Osteoblast (primary cell): Measurements from ENCODE around the gene RPS17. TPM values are rescaled to one million over a fixed set of nuclear protein-coding genes. Genes with fewer than 3 reads are reported as not detected.

Experiments
- DNase-seq: peaks from one replicate; pipeline ENCODE4 v3.0.0; 2011; ENCODE audit warnings: low spot score, mixed read lengths; ENCODE audit not compliant: insufficient read length; ENCODE audit errors: missing footprints
- H2AFZ ChIP-seq: 2 replicates; pipeline ENCODE4 v1.6.0; 2011; ENCODE audit warnings: mild to moderate bottlenecking, low read length
- H3K27ac ChIP-seq: 2 replicates; pipeline ENCODE4 v1.5.1; 2011; ENCODE audit warnings: mild to moderate bottlenecking, low read depth, low read length, moderate library complexity
- H3K27me3 ChIP-seq: 2 replicates; pipeline ENCODE4 v1.6.0; 2012; ENCODE audit warnings: mild to moderate bottlenecking, control low read depth, inconsistent platforms, low read length, moderate library complexity; ENCODE audit not compliant: insufficient read depth
- H3K36me3 ChIP-seq: 2 replicates; pipeline ENCODE4 v1.5.1; 2011; ENCODE audit warnings: mild to moderate bottlenecking, low read length, control low read depth, moderate library complexity; ENCODE audit not compliant: insufficient read depth
- H3K4me1 ChIP-seq: 2 replicates; pipeline ENCODE4 v1.5.1; 2011; ENCODE audit warnings: mild to moderate bottlenecking, low read length, control low read depth, moderate library complexity; ENCODE audit not compliant: insufficient read depth
- H3K4me2 ChIP-seq: 2 replicates; pipeline ENCODE4 v1.6.0; 2011; ENCODE audit warnings: mild to moderate bottlenecking, low read length; ENCODE audit not compliant: insufficient read depth
- H3K4me3 ChIP-seq: fragments of 200-600 bp; sonication (generic); 3 replicates; pipeline ENCODE4 v1.5.1; 2012; ENCODE audit warnings: mild to moderate bottlenecking, low read length, inconsistent platforms; ENCODE audit not compliant: insufficient read depth
- H3K79me2 ChIP-seq: 2 replicates; pipeline ENCODE4 v1.6.0; 2012; ENCODE audit warnings: mild to moderate bottlenecking, low read length, control low read depth, inconsistent platforms; ENCODE audit not compliant: insufficient read depth
- H3K9me3 ChIP-seq: 2 replicates; pipeline ENCODE4 v1.5.1; 2011; ENCODE audit warnings: low read depth, low read length, control low read depth
- H4K20me1 ChIP-seq: 2 replicates; pipeline ENCODE4 v1.6.0; 2012; ENCODE audit warnings: mild to moderate bottlenecking, low read length, control low read depth; ENCODE audit not compliant: insufficient read depth
- total RNA-seq: library from RNA; depleted of rRNA; stranded (reverse); fragments of >200 nt; gene quantifications from 2 replicates; pipeline ENCODE4 v1.2.3, GENCODE V29; 2012
- TF ChIP-seq, protein P1 (sequence below): IDR thresholded peaks from 2 replicates; pipeline ENCODE4 v1.5.1; 2011; ENCODE audit warnings: mild to moderate bottlenecking, low read depth, low read length, moderate library complexity; ENCODE audit errors: extremely low read depth

The RPS17 gene
- total RNA-seq, 1 donor: 1,188 TPM

DNA sequence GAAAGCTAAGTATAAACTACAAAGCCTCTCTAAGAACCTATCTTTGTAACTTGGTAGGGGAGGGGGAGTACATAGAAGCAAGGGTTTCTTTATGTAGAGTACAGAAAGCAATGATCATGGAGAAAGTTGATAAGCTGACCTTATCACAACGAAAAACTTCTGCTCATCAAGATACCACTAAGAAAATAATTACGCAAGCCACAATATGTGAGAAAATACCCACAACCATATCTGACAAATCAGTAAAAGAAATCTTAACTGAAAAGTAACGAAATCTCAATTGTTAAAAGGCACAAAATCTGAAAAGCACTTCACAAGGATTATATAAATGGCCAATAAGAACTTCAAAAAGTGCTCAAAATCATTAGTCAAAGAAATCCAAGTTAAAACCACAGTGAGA, 35.1 kb upstream of the RPS17 start:
- no peak for DNase-seq
- Histone ChIP-seq H2AFZ (no peak overlapping the region), H3K79me2 (peaks cover 6% of the 10 kb centered on the region), H3K4me2 (no peak overlapping the region), H3K4me1 (peaks cover 21% of the 10 kb centered on the region), H3K27me3 (no peaks in the 10 kb centered on the region), H3K9me3 (no peaks in the 10 kb centered on the region), H3K36me3 (no peaks in the 10 kb centered on the region), H3K27ac (no peak overlapping the region), H4K20me1 (no peaks in the 10 kb centered on the region), H3K4me3 (no peak overlapping the region)
- TF ChIP-seq, protein P1, sequence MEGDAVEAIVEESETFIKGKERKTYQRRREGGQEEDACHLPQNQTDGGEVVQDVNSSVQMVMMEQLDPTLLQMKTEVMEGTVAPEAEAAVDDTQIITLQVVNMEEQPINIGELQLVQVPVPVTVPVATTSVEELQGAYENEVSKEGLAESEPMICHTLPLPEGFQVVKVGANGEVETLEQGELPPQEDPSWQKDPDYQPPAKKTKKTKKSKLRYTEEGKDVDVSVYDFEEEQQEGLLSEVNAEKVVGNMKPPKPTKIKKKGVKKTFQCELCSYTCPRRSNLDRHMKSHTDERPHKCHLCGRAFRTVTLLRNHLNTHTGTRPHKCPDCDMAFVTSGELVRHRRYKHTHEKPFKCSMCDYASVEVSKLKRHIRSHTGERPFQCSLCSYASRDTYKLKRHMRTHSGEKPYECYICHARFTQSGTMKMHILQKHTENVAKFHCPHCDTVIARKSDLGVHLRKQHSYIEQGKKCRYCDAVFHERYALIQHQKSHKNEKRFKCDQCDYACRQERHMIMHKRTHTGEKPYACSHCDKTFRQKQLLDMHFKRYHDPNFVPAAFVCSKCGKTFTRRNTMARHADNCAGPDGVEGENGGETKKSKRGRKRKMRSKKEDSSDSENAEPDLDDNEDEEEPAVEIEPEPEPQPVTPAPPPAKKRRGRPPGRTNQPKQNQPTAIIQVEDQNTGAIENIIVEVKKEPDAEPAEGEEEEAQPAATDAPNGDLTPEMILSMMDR: no peak

DNA sequence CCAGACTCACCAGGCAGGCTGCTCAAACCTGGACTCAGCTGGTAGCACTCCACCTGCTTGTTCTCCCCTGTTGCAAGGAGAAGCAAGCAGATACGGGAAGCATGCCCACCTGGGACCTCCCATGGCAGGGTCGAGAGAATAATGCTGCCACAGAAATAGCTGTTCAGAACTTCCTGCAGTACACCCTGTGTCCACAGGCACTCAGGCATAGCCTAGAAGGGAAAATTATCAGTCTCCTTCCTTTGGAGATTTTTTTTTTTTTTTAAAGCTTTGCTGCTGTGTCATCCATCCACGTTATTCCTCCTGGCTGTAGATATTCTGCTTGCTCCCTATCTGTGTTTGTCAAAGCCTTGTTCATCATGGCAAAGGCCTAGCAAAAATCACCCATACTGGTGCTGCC, 32.7 kb upstream of the RPS17 start:
- no peaks in the 10 kb centered on the region for H4K20me1 ChIP-seq

DNA sequence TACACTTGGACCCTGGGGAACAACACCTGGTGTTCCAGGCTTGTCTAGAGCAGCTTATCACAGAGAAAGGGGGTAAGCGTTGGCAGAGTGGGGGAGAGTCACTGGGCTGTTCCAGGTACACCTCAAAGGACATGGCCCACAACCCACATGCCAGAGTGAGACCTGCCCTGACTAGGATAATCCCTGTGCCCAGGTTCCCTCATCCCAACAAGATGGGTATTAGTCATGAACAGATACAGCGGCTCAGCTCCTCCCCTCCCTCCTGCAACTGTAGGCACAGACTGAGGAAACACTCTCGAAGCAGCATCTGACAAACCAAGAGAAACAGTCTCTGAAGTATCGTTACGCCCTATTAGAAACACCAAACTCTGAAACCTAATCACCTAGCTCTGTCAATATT, 32.1 kb upstream of the RPS17 start:
- Histone ChIP-seq H4K20me1 (no peaks in the 10 kb centered on the region), H3K4me1 (peaks cover 28% of the 10 kb centered on the region), H3K27me3 (no peaks in the 10 kb centered on the region), H2AFZ (peak overlapping the region; percentile 98), H3K9me3 (no peaks in the 10 kb centered on the region), H3K27ac (peak overlapping the region; percentile 85), H3K4me3 (peak overlapping the region; percentile 76), H3K79me2 (peaks cover 24% of the 10 kb centered on the region), H3K36me3 (no peaks in the 10 kb centered on the region), H3K4me2 (peak overlapping the region; percentile 93)
- TF ChIP-seq, protein P1: no peak
- peak; percentile 17 for DNase-seq

More for the DNA sequence above, 32.7 kb upstream of the RPS17 start:
- Histone ChIP-seq H3K4me3 (no peak overlapping the region), H3K27me3 (no peaks in the 10 kb centered on the region), H3K4me2 (no peak overlapping the region), H3K9me3 (no peaks in the 10 kb centered on the region), H3K27ac (no peak overlapping the region), H3K79me2 (peaks cover 24% of the 10 kb centered on the region), H2AFZ (no peak overlapping the region), H3K36me3 (no peaks in the 10 kb centered on the region), H3K4me1 (peaks cover 25% of the 10 kb centered on the region)
- TF ChIP-seq, protein P1: no peak
- no peak for DNase-seq

DNA sequence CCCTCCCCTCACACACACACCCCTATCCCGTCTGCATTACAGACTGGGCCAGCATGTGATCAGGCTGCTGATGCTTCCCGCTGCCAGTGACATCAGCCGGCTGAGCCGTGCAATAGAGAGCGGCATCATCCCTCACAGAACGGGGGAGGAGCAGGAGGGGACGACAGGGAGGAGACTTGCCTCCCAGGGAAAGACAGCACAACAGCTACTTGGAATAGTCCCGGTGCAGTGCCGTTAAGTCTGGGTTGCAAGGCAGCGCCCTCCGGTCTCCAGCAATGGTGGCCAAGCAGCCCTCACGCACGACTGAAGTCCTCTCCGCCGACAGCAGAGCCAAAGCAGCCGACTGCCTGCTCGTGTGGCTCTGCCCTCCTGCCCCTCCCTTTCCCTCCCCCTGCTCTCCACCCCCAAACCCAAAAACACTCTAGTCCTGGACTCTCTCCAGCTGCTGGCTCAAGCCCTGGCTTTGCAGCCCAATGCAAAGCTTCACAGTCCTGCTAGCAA, 31.5 kb upstream of the RPS17 start:
- H3K79me2 ChIP-seq: peaks cover 24% of the 10 kb centered on the region
- H2AFZ ChIP-seq: peak overlapping the region; percentile 98
- no peaks in the 10 kb centered on the region for H3K9me3 ChIP-seq
- H3K36me3 ChIP-seq: no peaks in the 10 kb centered on the region
- no peaks in the 10 kb centered on the region for H4K20me1 ChIP-seq
- TF ChIP-seq, protein P1: no peak
- peak overlapping the region; percentile 85 for H3K27ac ChIP-seq
- DNase-seq: peak; percentile 91
- no peaks in the 10 kb centered on the region for H3K27me3 ChIP-seq
- peak overlapping the region; percentile 76 for H3K4me3 ChIP-seq
- peak overlapping the region; percentile 93 for H3K4me2 ChIP-seq
- peaks cover 34% of the 10 kb centered on the region for H3K4me1 ChIP-seq
